Endothelial cell of umbilical vein (primary cell): ENCODE data around the gene CCDC159. TPM values are rescaled to one million over a fixed set of nuclear protein-coding genes. Genes with fewer than 3 reads are reported as not detected.

Experiments used
- BruUV-seq: library from RNA; stranded (reverse); fragments of 400-500 nt; replicated peaks from 2 replicates; lab custom pipeline; 2021; lab: Mats Ljungman, UMichigan
- CTCF ChIA-PET: fragments of 300-600, 350-600 bp; sonication (Branson Sonifier 250); formaldehyde crosslinking; loops from one replicate; lab custom pipeline; 2021; ENCODE audit warnings: antibody characterized with exemption, inconsistent platforms; lab: Charles Lee
- POLR2A ChIA-PET: fragments of 300-600, 350-600 bp; sonication (Branson Sonifier 250); formaldehyde crosslinking; loops from one replicate; lab custom pipeline; 2021; ENCODE audit warnings: antibody characterized with exemption, inconsistent platforms; lab: Charles Lee
- DNase-seq: peaks from one replicate; pipeline ENCODE4 v3.0.0-alpha.2; 2011; ENCODE audit warnings: low read depth, low spot score
- FAIRE-seq: peaks from 2 replicates; lab custom pipeline; 2011; peaks lifted over from hg19 to GRCh38; lab: Jason Lieb, UNC
- H2AFZ ChIP-seq: 2 replicates; pipeline ENCODE4 v1.6.0; 2012; ENCODE audit warnings: low read depth, low read length, control low read depth, inconsistent platforms
- H3K27ac ChIP-seq: 2 replicates; pipeline ENCODE4 v1.5.1; 2011; ENCODE audit warnings: low read depth, mild to moderate bottlenecking, control low read depth, low read length, moderate library complexity; ENCODE audit not compliant: insufficient read depth
- H3K27me3 ChIP-seq, 2 experiments: 2 replicates each; pipeline versions ENCODE4 v1.6.0 to v1.6.1; 2011; ENCODE audit warnings: low read length in 2 of 2, mixed read lengths in 1 of 2; ENCODE audit not compliant: control insufficient read depth in 2 of 2, insufficient read depth in 2 of 2
- H3K36me3 ChIP-seq, 2 experiments: 2 replicates in 1 of 2; 3 replicates in 1 of 2; pipeline ENCODE4 v1.5.1; 2011; ENCODE audit warnings: low read length in 2 of 2, mild to moderate bottlenecking in 1 of 2, moderate library complexity in 1 of 2; ENCODE audit not compliant: control insufficient read depth in 2 of 2, insufficient read depth in 2 of 2; ENCODE audit errors: extremely low read depth in 1 of 2
- H3K4me1 ChIP-seq: 3 replicates; pipeline ENCODE4 v1.5.1; 2011; ENCODE audit warnings: mild to moderate bottlenecking, low read length; ENCODE audit not compliant: control insufficient read depth, insufficient read depth; ENCODE audit errors: extremely low read depth
- H3K4me2 ChIP-seq: 2 replicates; pipeline ENCODE4 v1.6.1; 2011; ENCODE audit warnings: low read length, control low read depth, mixed read lengths; ENCODE audit not compliant: insufficient read depth
- H3K4me3 ChIP-seq, 3 experiments: fragments of 200-600 bp in 1 of 3; sonication (generic), shearing (Covaris generic) in 1 of 3; replicated peaks in 1 of 3; 2 replicates each; pipeline ENCODE4 v1.5.1; 2011 to 2016; ENCODE audit warnings: control low read depth in 3 of 3, low read length in 3 of 3, mild to moderate bottlenecking in 2 of 3, inconsistent platforms in 1 of 3, low read depth in 1 of 3, moderate library complexity in 1 of 3; ENCODE audit not compliant: insufficient read depth in 1 of 3
- H3K79me2 ChIP-seq: 2 replicates; pipeline ENCODE4 v1.6.0; 2012; ENCODE audit warnings: low read length, inconsistent platforms; ENCODE audit not compliant: control insufficient read depth, insufficient read depth
- H3K9ac ChIP-seq: replicated peaks from 2 replicates; pipeline ENCODE3; 2011; ENCODE audit warnings: low read length, control low read depth; ENCODE audit not compliant: insufficient read depth; ENCODE audit errors: extremely low read depth
- H3K9me1 ChIP-seq: replicated peaks from 3 replicates; pipeline ENCODE4 v1.6.0; 2011; ENCODE audit warnings: mild to moderate bottlenecking, low read length; ENCODE audit not compliant: control insufficient read depth, insufficient read depth; ENCODE audit errors: extremely low read depth
- H3K9me3 ChIP-seq: replicated peaks from 2 replicates; pipeline ENCODE4 v1.5.1; 2012; ENCODE audit warnings: low read length, inconsistent platforms; ENCODE audit not compliant: control insufficient read depth, insufficient read depth
- H4K20me1 ChIP-seq: replicated peaks from 2 replicates; pipeline ENCODE3; 2011; ENCODE audit warnings: mild to moderate bottlenecking, low read length; ENCODE audit not compliant: control insufficient read depth, insufficient read depth; ENCODE audit errors: extremely low read depth
- EZH2 ChIP-seq: IDR thresholded peaks from 2 replicates; pipeline ENCODE4 v1.6.1; 2012; ENCODE audit warnings: borderline replicate concordance, low read depth, mild to moderate bottlenecking, moderate library complexity, low read length, inconsistent platforms; ENCODE audit not compliant: severe bottlenecking
- FOS ChIP-seq: IDR thresholded peaks from 2 replicates; pipeline ENCODE4 v1.6.1; 2011; ENCODE audit warnings: mild to moderate bottlenecking, low read length, moderate library complexity, borderline replicate concordance; ENCODE audit not compliant: insufficient read depth
- GATA2 ChIP-seq: IDR thresholded peaks from 2 replicates; pipeline ENCODE4 v1.7.0; 2011; ENCODE audit warnings: low read depth, mild to moderate bottlenecking, moderate library complexity, mixed read lengths, low read length; ENCODE audit not compliant: insufficient read length, insufficient read depth
- JUN ChIP-seq: IDR thresholded peaks from 2 replicates; pipeline ENCODE4 v1.6.1; 2011; ENCODE audit warnings: borderline replicate concordance, low read depth; ENCODE audit not compliant: insufficient read length, insufficient read depth
- MYC ChIP-seq: IDR thresholded peaks from one replicate; pipeline ENCODE4 v1.6.1; 2011; ENCODE audit warnings: mild to moderate bottlenecking, low read depth, low read length
- POLR2A ChIP-seq: IDR thresholded peaks from 2 replicates; pipeline ENCODE4 v1.6.1; 2012; ENCODE audit warnings: low read depth, mild to moderate bottlenecking, control low read depth, low read length
- POLR2AphosphoS5 ChIP-seq: IDR thresholded peaks from 2 replicates; pipeline ENCODE4 v1.6.1; 2012; ENCODE audit warnings: low read depth, mild to moderate bottlenecking, control low read depth, low read length, moderate library complexity; ENCODE audit not compliant: insufficient read depth
- dilution Hi-C: fragments of 300-500 bp; cut with MboI; formaldehyde crosslinking; loops from one replicate; pipeline ENCODE4 v1.15.0; 2019; ENCODE audit warnings: low sequenced_read_pairs; ENCODE audit not compliant: extremely low pct_ligation_motif_present
- intact Hi-C: fragments of 100-400 bp; cut with micrococcal nuclease; formaldehyde crosslinking; loops from one replicate; pipeline ENCODE4 v1.10.0; 2022
- polyA plus RNA-seq, 4 experiments: library from polyadenylated mRNA; depleted of rRNA in 3 of 4; stranded (reverse) in 3 of 4; unstranded in 1 of 4; fragments of >200 nt; gene quantifications; 2 replicates each; pipeline versions ENCODE4 v1.2.1 to v1.2.3, GENCODE V29; 2011 to 2012; ENCODE audit warnings: missing spikeins in 1 of 4
- total RNA-seq: library from RNA; stranded (reverse); gene quantifications from 2 replicates; pipeline ENCODE4 v1.2.3, GENCODE V29; 2021
- TF ChIP-seq, protein P1 (sequence below): IDR thresholded peaks from 2 replicates; pipeline ENCODE4 v1.6.1; 2011; ENCODE audit not compliant: insufficient read depth, insufficient read length
- TF ChIP-seq, protein P2 (sequence below), 2 donors: IDR thresholded peaks; 1 replicate in 1 of 2; 2 replicates in 1 of 2; pipeline ENCODE4 v1.5.1; 2011; ENCODE audit warnings: low read length in 2 of 2, mild to moderate bottlenecking in 2 of 2, moderate library complexity in 2 of 2, control low read depth in 1 of 2, inconsistent platforms in 1 of 2, low read depth in 1 of 2; ENCODE audit not compliant: insufficient read depth in 1 of 2; ENCODE audit errors: extremely low read depth in 1 of 2

Gene CCDC159
- total and polyA plus RNA-seq, 2 donors (not counting 3 experiments of a cell fraction or from before 2014, with no cell fraction given): 30.0 to 31.6 TPM

DNA sequence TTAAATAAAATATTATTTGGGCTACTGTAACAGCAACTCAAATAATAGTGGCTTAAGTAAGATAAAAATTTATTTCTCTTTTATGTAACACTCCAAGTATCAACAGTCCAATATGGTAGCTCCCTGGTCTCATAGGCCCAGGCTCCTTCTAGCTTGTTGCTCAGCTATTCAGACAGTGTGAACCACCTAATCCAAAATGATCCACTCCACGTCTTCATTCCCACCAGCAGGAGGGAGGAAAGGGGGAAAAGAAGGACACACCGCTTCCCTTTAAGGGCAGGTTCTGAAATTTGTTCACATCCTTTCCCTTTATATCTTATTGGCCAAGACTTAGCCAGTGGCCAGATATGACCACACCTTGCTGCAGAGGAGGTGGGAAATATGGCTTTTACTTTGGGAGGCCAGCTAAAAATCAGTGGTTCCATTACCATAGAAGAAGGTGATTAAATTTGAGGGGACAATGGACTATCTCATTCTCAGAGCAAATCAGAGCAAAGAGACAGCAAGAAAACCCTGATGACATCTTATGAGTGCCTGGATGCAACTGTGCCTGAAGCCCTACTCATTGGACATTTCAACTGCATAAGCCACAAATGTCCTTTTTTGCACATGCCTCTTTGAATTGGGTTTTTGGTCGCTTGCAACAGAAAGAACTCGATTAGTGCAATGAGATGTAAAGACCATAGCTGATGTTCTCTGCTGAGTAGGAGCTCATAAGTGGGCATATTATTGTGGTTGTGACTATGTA, 44.8 kb downstream of the CCDC159 start:
- Histone ChIP-seq H3K9me1 (no peaks in the 10 kb centered on the region), H3K4me3 (no peak overlapping the region), H3K9me3 (no peaks in the 10 kb centered on the region), H3K9ac (no peak overlapping the region), H3K27me3 (no peaks in the 10 kb centered on the region), H2AFZ (no peak overlapping the region), H3K4me1 (no peaks in the 10 kb centered on the region), H3K79me2 (no peaks in the 10 kb centered on the region), H3K27ac (no peak overlapping the region), H4K20me1 (no peaks in the 10 kb centered on the region), H3K36me3 (no peaks in the 10 kb centered on the region), H3K4me2 (no peak overlapping the region)
- intact Hi-C loops: no loop called here
- FAIRE-seq (no peak), DNase-seq (no peak)
- POLR2A ChIA-PET: no interaction called here
- CTCF ChIA-PET: interaction anchor here (1.0 to 2.2 kb wide), 3 partner anchors 8 to 44 kb away, joined by 3 to 11 read pairs (median 4); partner anchors contain the start of gene PRKCSH
- TF ChIP-seq POLR2A (no peak), EZH2 (no peak)
- dilution Hi-C loops: no loop called here
- BruUV-seq: no TSS peak

DNA sequence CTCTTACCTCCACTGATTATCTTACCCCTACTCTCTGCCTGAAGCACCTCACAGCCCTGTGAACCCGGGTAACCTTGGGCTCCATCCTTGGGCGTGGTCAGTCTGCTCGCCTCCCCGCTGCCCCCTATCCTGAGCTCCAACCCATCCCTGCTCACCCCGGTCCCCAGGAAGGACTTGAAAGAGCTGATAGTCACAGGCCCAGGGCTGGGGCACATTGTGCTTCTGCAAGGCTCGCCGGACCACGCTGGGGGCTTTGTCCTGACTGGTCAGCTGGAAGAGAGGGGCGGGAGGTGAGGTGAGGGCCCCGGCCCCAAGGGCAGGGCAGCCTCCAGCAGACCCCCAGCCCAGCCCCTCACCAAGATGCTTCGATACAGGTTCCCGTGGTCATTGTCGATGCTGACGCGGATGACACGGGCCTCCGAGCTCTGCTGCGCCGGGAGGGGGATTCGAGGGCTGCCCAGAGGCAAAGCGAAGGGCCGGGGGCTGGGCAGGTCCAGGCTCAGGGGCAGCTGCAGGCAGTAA, 50.8 kb downstream of the CCDC159 start:
- ChIA-PET CTCF (interaction anchor here (1.0 to 2.2 kb wide), 2 partner anchors 14 to 38 kb away, joined by 3 to 6 read pairs; partner anchors contain the start of genes ODAD3 and PRKCSH), POLR2A (no interaction called here)
- no peak overlapping the region for H2AFZ ChIP-seq
- no peak for DNase-seq
- H3K9me3 ChIP-seq: no peaks in the 10 kb centered on the region
- no TSS peak for BruUV-seq
- FAIRE-seq: no peak
- no peaks in the 10 kb centered on the region for H3K4me1 ChIP-seq
- no peaks in the 10 kb centered on the region for H3K79me2 ChIP-seq
- no peak overlapping the region for H3K4me2 ChIP-seq
- no peak overlapping the region for H3K9ac ChIP-seq
- no peaks in the 10 kb centered on the region for H4K20me1 ChIP-seq
- H3K27me3 ChIP-seq: no peaks in the 10 kb centered on the region
- H3K36me3 ChIP-seq: no peaks in the 10 kb centered on the region
- intact Hi-C loops: no loop called here
- H3K9me1 ChIP-seq: no peaks in the 10 kb centered on the region
- dilution Hi-C loops: no loop called here
- TF ChIP-seq FOS: no peak
- TF ChIP-seq POLR2AphosphoS5: no peak
- TF ChIP-seq JUN: no peak
- no peak for TF ChIP-seq POLR2A
- TF ChIP-seq, protein P1, sequence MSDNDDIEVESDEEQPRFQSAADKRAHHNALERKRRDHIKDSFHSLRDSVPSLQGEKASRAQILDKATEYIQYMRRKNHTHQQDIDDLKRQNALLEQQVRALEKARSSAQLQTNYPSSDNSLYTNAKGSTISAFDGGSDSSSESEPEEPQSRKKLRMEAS: no peak
- no peak for TF ChIP-seq GATA2
- no peak for TF ChIP-seq EZH2
- TF ChIP-seq, protein P2, sequence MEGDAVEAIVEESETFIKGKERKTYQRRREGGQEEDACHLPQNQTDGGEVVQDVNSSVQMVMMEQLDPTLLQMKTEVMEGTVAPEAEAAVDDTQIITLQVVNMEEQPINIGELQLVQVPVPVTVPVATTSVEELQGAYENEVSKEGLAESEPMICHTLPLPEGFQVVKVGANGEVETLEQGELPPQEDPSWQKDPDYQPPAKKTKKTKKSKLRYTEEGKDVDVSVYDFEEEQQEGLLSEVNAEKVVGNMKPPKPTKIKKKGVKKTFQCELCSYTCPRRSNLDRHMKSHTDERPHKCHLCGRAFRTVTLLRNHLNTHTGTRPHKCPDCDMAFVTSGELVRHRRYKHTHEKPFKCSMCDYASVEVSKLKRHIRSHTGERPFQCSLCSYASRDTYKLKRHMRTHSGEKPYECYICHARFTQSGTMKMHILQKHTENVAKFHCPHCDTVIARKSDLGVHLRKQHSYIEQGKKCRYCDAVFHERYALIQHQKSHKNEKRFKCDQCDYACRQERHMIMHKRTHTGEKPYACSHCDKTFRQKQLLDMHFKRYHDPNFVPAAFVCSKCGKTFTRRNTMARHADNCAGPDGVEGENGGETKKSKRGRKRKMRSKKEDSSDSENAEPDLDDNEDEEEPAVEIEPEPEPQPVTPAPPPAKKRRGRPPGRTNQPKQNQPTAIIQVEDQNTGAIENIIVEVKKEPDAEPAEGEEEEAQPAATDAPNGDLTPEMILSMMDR (IDR thresholded peaks at IDR 0.05; ENCODE audit: extremely low read depth in 1 of 2, insufficient read depth in 1 of 2, low read depth in 1 of 2, low read length in 2 of 2): no peak
- TF ChIP-seq MYC: no peak
- no peak overlapping the region for H3K27ac ChIP-seq
- H3K4me3 ChIP-seq: no peak overlapping the region
